Measurements from ENCODE around the gene ZIC2.

Gene ZIC2

DNA sequence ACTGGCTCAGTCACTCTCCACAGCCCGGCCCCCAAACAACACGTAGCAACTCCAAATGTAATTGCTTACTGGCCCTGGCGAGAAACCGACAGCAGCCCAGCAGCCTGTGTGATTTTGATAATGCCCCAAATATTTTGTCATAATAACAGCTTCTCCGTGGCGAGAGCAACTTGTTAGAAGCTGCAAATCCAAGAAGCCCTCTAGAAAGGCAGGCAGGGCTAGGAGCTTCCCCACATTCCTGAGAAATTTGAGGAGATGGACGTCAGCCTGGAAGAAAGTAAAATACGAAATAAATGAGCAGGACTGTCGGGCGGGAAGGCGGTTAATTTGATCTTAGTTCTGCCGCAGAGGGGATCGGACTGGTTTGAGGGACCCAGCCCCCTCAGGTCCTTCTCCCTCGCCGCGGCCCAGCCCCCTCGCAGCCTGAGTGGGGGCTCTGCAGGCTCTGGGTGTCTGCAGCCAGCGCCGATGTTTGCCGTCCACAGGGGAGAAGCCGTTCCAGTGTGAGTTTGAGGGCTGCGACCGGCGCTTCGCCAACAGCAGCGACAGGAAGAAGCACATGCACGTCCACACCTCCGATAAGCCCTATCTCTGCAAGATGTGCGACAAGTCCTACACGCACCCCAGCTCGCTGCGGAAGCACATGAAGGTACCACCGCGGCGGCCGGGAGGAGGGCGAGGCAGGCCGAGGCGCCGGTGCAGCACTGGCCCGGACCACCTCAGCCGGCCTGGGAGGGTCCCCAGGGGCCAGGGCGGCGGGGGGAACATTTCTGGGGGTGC is 3.1 kb downstream of the ZIC2 start (continued):
- TF ChIP-seq, protein P1, sequence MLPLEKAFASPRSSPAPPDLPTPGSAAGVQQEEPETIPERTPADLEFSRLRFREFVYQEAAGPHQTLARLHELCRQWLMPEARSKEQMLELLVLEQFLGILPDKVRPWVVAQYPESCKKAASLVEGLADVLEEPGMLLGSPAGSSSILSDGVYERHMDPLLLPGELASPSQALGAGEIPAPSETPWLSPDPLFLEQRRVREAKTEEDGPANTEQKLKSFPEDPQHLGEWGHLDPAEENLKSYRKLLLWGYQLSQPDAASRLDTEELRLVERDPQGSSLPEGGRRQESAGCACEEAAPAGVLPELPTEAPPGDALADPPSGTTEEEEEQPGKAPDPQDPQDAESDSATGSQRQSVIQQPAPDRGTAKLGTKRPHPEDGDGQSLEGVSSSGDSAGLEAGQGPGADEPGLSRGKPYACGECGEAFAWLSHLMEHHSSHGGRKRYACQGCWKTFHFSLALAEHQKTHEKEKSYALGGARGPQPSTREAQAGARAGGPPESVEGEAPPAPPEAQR (tag by site-specific recombination; IDR thresholded peaks at IDR 0.05): no peak
- TF ChIP-seq MEIS1 (CRISPR knock-in tag; IDR thresholded peaks at IDR 0.05; ENCODE audit: borderline replicate concordance) (no peak), ZNF701 (tag by site-specific recombination; IDR thresholded peaks at IDR 0.05) (no peak), ZNF324 (tag by site-specific recombination; IDR thresholded peaks at IDR 0.05) (no peak), ZSCAN30 (tag by site-specific recombination; IDR thresholded peaks at IDR 0.05) (no peak), ZNF521 (tag by site-specific recombination; IDR thresholded peaks at IDR 0.05) (no peak), ZNF214 (tag by site-specific recombination; IDR thresholded peaks at IDR 0.05; ENCODE audit: borderline replicate concordance) (no peak), HOXC10 (CRISPR knock-in tag; IDR thresholded peaks at IDR 0.05) (no peak), ZNF830 (tag by site-specific recombination; IDR thresholded peaks at IDR 0.05; ENCODE audit: low read depth) (no peak), KLF7 (tag by site-specific recombination; IDR thresholded peaks at IDR 0.05; ENCODE audit: borderline replicate concordance) (no peak), ZIC2 (tag by site-specific recombination; IDR thresholded peaks at IDR 0.05) (peak; percentile 52; the same call in 1 of the 2 replicates), ZNF510 (tag by site-specific recombination; IDR thresholded peaks at IDR 0.05; ENCODE audit: insufficient replicate concordance) (no peak), ZNF311 (tag by site-specific recombination; IDR thresholded peaks at IDR 0.05; ENCODE audit: borderline replicate concordance) (no peak), ZFHX2 (tag by site-specific recombination; conservative IDR thresholded peaks at IDR 0.05) (no peak), ZNF791 (tag by site-specific recombination; IDR thresholded peaks at IDR 0.05) (no peak), GLI4 (tag by site-specific recombination; IDR thresholded peaks at IDR 0.05) (no peak)
- TF ChIP-seq, protein P2, sequence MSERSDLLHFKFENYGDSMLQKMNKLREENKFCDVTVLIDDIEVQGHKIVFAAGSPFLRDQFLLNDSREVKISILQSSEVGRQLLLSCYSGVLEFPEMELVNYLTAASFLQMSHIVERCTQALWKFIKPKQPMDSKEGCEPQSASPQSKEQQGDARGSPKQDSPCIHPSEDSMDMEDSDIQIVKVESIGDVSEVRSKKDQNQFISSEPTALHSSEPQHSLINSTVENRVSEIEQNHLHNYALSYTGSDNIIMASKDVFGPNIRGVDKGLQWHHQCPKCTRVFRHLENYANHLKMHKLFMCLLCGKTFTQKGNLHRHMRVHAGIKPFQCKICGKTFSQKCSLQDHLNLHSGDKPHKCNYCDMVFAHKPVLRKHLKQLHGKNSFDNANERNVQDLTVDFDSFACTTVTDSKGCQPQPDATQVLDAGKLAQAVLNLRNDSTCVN (tag by site-specific recombination; optimal IDR thresholded peaks at IDR 0.05): peak; percentile 69
- TF ChIP-seq, protein P3, sequence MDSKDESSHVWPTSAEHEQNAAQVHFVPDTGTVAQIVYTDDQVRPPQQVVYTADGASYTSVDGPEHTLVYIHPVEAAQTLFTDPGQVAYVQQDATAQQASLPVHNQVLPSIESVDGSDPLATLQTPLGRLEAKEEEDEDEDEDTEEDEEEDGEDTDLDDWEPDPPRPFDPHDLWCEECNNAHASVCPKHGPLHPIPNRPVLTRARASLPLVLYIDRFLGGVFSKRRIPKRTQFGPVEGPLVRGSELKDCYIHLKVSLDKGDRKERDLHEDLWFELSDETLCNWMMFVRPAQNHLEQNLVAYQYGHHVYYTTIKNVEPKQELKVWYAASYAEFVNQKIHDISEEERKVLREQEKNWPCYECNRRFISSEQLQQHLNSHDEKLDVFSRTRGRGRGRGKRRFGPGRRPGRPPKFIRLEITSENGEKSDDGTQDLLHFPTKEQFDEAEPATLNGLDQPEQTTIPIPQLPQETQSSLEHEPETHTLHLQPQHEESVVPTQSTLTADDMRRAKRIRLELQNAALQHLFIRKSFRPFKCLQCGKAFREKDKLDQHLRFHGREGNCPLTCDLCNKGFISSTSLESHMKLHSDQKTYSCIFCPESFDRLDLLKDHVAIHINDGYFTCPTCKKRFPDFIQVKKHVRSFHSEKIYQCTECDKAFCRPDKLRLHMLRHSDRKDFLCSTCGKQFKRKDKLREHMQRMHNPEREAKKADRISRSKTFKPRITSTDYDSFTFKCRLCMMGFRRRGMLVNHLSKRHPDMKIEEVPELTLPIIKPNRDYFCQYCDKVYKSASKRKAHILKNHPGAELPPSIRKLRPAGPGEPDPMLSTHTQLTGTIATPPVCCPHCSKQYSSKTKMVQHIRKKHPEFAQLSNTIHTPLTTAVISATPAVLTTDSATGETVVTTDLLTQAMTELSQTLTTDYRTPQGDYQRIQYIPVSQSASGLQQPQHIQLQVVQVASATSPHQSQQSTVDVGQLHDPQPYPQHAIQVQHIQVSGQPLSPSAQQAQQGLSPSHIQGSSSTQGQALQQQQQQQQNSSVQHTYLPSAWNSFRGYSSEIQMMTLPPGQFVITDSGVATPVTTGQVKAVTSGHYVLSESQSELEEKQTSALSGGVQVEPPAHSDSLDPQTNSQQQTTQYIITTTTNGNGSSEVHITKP (tag by site-specific recombination; IDR thresholded peaks at IDR 0.05): peak; percentile 98
- TF ChIP-seq, protein P4, sequence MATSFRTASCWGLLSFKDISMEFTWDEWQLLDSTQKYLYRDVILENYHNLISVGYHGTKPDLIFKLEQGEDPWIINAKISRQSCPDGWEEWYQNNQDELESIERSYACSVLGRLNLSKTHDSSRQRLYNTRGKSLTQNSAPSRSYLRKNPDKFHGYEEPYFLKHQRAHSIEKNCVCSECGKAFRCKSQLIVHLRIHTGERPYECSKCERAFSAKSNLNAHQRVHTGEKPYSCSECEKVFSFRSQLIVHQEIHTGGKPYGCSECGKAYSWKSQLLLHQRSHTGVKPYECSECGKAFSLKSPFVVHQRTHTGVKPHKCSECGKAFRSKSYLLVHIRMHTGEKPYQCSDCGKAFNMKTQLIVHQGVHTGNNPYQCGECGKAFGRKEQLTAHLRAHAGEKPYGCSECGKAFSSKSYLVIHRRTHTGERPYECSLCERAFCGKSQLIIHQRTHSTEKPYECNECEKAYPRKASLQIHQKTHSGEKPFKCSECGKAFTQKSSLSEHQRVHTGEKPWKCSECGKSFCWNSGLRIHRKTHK (tag by site-specific recombination; IDR thresholded peaks at IDR 0.05): no peak
- TF ChIP-seq, protein P5, sequence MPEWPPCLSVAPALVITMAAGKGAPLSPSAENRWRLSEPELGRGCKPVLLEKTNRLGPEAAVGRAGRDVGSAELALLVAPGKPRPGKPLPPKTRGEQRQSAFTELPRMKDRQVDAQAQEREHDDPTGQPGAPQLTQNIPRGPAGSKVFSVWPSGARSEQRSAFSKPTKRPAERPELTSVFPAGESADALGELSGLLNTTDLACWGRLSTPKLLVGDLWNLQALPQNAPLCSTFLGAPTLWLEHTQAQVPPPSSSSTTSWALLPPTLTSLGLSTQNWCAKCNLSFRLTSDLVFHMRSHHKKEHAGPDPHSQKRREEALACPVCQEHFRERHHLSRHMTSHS (tag by site-specific recombination; IDR thresholded peaks at IDR 0.05): no peak
- TF ChIP-seq, protein P6, sequence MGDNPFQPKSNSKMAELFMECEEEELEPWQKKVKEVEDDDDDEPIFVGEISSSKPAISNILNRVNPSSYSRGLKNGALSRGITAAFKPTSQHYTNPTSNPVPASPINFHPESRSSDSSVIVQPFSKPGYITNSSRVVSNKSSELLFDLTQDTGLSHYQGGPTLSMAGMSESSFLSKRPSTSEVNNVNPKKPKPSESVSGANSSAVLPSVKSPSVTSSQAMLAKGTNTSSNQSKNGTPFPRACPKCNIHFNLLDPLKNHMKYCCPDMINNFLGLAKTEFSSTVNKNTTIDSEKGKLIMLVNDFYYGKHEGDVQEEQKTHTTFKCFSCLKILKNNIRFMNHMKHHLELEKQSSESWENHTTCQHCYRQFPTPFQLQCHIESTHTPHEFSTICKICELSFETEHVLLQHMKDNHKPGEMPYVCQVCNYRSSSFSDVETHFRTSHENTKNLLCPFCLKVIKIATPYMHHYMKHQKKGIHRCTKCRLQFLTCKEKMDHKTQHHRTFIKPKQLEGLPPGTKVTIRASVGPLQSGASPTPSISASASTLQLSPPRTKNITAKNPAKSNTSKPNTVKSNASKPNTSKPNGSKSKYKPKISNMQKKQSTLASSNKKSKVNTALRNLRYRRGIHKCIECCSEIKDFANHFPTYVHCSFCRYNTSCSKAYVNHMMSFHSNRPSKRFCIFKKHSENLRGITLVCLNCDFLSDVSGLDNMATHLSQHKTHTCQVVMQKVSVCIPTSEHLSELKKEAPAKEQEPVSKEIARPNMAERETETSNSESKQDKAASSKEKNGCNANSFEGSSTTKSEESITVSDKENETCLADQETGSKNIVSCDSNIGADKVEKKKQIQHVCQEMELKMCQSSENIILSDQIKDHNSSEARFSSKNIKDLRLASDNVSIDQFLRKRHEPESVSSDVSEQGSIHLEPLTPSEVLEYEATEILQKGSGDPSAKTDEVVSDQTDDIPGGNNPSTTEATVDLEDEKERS (tag by site-specific recombination; IDR thresholded peaks at IDR 0.05): no peak
- TF ChIP-seq, protein P7, sequence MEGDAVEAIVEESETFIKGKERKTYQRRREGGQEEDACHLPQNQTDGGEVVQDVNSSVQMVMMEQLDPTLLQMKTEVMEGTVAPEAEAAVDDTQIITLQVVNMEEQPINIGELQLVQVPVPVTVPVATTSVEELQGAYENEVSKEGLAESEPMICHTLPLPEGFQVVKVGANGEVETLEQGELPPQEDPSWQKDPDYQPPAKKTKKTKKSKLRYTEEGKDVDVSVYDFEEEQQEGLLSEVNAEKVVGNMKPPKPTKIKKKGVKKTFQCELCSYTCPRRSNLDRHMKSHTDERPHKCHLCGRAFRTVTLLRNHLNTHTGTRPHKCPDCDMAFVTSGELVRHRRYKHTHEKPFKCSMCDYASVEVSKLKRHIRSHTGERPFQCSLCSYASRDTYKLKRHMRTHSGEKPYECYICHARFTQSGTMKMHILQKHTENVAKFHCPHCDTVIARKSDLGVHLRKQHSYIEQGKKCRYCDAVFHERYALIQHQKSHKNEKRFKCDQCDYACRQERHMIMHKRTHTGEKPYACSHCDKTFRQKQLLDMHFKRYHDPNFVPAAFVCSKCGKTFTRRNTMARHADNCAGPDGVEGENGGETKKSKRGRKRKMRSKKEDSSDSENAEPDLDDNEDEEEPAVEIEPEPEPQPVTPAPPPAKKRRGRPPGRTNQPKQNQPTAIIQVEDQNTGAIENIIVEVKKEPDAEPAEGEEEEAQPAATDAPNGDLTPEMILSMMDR (tag by site-specific recombination; IDR thresholded peaks at IDR 0.05): no peak
